ENCODE measurements around the gene SMPDL3A.
"Not testable (repeated sequence)": the region's sequence is repeated elsewhere in the genome, so short reads cannot be mapped to it uniquely, and the experiment has no call there.

Gene SMPDL3A

DNA sequence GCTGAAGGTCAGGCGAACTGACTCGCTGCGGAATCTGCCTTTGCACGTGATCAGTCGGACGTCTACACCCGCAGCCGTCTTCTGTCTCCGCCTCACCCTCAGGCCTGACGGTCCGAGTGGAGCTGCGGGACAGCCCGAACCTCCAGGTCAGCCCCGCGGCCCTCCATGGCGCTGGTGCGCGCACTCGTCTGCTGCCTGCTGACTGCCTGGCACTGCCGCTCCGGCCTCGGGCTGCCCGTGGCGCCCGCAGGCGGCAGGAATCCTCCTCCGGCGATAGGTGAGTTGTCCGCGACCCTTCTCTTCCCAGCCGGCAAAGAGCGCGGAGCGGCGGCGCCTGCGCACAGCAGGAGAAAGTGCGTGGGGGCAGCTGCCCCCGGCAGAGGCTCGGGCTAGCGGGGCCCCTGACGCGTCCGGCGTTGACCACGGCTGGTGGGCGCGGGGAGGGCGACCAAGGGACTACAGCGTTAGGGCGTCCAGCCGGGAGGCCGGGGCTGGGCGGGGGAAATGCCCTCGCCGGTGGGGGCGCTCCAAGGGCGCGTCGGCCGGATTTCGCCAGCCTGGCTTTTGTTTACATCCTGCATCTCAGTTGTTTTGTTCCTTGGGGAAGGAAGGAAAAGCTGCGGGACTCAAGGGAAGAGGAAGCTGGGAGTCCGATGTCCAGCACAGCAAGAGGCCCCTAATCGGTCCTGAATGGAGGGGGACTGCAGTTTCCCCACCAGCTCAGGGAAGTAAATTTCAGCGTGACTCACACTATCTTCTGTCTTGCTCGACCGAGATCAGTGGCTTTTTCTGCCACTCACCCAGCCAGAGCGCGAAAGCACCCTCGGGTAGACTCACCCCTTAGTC lies at the start of gene SMPDL3A:
Gene SMPDL3A (plus strand): TSS at position 77 of the 846 bp plus-strand sequence. CDS start 89 bp downstream, at position 166.
- peak; percentile 72 for DNase-seq

- no peak for DNase-seq
These were observed 49.0 kb upstream of the SMPDL3A start for GRCh38 chr6:122740091-122740490.

GRCh38 chr6:122740936-122741335 lies 48.1 kb upstream of the SMPDL3A start:
- no peak for DNase-seq

DNA sequence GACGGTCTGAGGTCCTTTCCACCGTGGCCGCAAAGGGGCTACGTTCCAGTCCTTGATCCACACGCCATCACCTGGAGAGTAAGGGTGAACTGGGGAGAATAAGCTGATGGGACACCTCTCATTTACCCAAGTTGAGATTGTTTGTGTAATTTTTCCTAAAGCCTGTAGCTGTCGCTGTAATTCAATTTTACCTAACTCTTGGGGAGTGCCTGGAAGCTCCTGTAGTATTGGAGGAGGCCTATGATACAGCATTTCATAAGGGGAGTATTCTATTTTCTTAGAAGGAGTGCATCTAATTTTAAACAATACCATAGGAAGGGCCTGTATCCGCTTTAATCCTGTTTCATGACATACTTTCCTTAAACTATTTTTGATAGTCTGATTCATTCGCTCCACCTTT lies 44.8 kb upstream of the SMPDL3A start:
- not testable (repeated sequence) for DNase-seq

GRCh38 chr6:122744856-122745255 lies 44.2 kb upstream of the SMPDL3A start:
- DNase-seq: not testable (repeated sequence)

- DNase-seq: no peak
These were observed 42.4 kb upstream of the SMPDL3A start for GRCh38 chr6:122746688-122747087.

- DNase-seq: peak; percentile 41
These were observed 41.5 kb upstream of the SMPDL3A start for GRCh38 chr6:122747573-122747972.

DNA sequence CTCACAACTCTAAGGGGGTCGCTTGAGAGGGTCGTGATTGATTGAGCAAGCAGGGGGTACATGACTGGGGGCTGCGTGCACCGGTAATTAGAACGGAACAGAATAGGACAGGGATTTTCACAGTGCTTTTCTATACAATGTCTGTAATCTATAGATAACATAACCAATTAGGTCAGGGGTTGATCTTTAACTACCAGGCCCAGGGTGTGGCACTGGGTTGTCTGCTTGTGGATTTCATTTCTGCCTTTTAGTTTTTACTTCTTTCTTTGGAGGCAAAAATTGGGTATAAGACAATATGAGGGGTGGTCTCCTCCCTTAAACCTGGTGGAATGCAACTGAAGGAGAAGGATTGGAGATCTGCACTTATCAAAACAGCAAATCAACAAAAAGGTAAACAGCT lies 40.1 kb upstream of the SMPDL3A start:
- DNase-seq: not testable (repeated sequence)

GRCh38 chr6:122749451-122750050 lies 39.5 kb upstream of the SMPDL3A start:
- DNase-seq: no peak

- no peak for DNase-seq
These were observed 37.7 kb upstream of the SMPDL3A start for GRCh38 chr6:122751326-122751725.

- DNase-seq: peak; percentile 29
These were observed 36.6 kb upstream of the SMPDL3A start for GRCh38 chr6:122752459-122752858.

- no peak for DNase-seq
These were observed 35.9 kb upstream of the SMPDL3A start for GRCh38 chr6:122753000-122753687.

- DNase-seq: no peak
These were observed 35.4 kb upstream of the SMPDL3A start for GRCh38 chr6:122753688-122754056.

DNA sequence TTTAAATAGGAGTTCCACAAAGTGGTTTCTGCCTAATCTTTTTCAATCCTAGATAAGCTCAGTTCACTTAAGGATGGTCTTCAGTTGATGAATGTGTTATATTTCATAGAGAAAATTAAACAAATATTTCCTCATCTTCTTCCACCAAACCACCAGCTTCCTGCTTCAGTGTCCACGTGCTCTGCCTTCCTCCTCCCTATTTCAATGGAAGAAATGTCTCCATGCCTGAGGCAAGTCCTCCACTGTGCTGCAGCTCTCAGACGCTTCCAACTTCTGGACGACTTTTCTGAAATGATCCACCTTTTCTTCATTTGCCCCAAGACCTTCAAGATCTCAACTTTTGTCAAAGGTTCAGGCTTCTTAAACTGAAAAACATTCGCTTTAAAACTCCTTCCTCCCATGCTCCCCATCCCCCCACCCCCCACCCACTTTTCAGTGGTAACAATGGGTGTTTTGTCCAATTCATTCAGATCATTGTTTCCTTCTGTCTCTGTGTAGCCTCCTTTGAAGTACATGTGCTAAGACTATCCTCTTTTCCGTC lies 34.8 kb upstream of the SMPDL3A start:
- DNase-seq: no peak

DNA sequence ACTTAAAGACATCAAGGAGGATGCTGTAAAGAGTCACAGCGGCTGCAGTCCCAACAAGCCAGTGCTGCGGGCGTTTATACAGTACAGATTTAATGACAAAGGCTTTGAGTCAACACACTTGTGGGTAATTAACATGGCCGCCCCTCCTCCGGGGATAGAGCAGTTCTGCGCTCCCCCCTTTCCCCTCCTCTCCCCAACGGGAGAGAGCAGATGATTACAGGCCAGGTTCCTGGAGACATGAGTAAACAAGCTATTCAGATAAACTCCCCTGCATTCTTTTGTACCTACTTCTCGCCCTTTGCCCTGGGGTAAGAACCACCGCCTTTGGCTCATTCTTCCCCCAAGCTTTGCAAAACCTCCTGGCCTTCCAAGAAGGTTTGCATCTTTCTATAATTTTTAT lies 33.2 kb upstream of the SMPDL3A start:
- DNase-seq: no peak

- DNase-seq: peak; percentile 85
These were observed 30.1 kb upstream of the SMPDL3A start for GRCh38 chr6:122758927-122759334.

DNA sequence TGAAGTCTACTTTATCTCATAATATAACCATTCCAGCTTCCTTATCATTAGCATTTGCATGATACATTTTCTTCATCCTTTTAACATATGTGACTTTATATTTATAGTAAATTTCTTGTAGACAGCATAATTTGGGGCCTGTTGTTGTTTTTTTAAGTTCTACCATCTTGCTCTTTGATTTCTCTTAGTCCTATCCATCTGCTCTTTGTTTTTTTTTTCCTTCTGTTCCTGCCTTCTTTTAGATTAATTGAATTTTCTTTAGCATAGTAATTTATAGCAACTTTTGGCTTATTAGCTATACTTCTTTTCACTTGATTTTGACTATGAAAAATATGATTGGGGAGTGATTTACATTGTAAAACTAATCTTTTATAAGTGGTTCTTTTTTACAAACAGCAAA lies 28.7 kb upstream of the SMPDL3A start:
- DNase-seq: no peak

- DNase-seq: no peak
These were observed 22.8 kb upstream of the SMPDL3A start for GRCh38 chr6:122766256-122766655.

DNA sequence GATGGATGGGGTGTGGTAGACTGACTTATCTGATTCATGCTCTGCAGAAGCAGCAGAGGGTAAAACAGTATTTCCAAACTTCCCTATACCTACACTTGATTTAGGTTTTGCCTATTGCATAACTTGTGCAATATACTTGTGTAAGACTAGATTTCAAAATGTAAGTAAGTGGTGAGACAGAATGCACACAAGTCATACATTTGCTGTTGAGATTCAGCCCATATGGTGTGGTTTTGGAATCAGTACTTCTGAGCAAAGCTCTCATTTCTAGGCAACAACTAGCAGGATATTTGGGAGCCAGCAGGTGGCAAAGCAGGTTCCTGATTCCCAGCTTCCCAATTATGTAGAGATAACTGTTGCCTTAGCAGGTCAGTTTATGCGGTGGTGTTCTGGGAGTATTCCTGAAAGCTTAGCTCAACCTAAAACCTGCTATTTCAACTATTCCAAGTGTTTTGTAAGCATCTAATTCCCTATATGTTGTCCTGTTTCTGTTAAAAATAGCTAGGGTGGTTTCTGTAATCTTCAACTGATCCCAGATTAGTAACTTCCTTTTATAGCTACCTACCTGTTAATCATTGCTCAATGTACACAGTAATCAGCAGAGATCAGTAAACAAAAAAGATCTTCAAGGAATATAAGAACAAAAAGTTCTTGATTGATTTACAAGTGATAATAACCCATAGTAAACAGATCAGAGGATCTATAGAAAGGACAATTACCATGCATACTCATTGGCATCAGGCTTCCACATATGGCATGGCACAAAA lies 18.0 kb upstream of the SMPDL3A start:
- DNase-seq: peak; percentile 81

DNA sequence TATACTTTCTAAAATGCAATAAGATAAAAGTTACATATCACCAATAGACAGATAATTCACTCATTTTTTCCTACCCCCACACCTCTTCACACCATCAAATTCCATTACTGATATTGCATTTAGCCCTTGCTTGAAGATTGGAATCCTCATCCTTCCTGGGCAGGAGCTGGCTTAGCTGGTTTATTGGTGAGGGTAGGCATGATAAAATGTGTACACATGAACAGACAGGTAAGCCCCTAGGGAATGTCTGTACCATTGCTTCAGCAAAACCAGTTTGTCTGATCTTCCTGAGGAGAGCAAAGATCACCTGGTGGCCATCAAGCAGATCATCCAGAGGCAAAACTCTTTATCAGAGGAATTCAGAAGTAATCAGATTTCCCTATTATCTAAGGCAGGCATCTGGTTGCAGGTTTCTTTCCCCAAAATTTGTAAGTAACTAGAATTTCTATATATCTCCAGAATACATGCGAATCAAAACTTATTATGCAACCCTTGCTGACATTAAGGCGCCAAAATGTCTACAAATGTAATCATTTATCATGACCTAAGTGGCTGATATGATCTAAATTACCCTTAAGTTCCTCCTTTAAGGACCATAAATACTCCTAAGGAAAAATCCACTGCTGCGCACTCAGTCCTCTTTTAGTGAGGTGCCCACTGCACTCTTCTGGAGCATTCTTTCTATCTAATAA lies 16.2 kb upstream of the SMPDL3A start:
- no peak for DNase-seq

DNA sequence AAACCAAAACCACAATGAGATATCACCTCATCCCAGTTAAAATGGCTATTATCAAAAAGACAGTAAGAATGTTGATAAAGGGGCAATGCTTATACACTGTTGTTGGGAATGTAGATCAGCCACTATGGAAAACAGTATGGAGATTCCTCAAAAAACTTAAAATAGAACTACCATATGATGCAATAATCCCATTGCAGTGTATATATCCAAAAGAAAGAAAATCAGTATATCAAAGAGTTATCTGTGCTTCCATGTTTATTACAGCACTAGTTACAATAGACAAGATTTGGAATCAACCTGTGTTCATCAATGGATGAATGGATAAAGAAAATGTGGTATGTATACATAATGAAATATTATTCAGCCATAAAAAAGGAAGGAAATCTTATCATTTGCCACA lies 13.1 kb upstream of the SMPDL3A start:
- no peak for DNase-seq

- DNase-seq: no peak
These were observed 10.8 kb upstream of the SMPDL3A start for GRCh38 chr6:122778302-122778701.

Data from suppressor macrophage treated with lipopolysaccharide for 4 hours (primary cell).